Panc1 (cell line): ENCODE results near the gene LPP. TPM values are rescaled to one million over a fixed set of nuclear protein-coding genes. Genes with fewer than 3 reads are reported as not detected.

Source experiments
- ATAC-seq: fragments of 200-7000 bp; cut with Tn5 transposase; 2 replicates; pipeline ENCODE4 v1.9.1; 2020; ENCODE audit warnings: mild to moderate bottlenecking, moderate library complexity
- BruUV-seq: library from RNA; stranded (reverse); fragments of 400-500 nt; replicated peaks from 2 replicates; lab custom pipeline; 2021; lab: Mats Ljungman, UMichigan
- CTCF ChIA-PET: fragments of 300-600 bp; sonication (Branson Sonifier 250); formaldehyde crosslinking; loops from one replicate; lab custom pipeline; 2022; ENCODE audit warnings: antibody characterized with exemption; lab: Charles Lee
- POLR2A ChIA-PET: fragments of 300-600 bp; sonication (Branson Sonifier 250); formaldehyde crosslinking; loops from one replicate; lab custom pipeline; 2022; ENCODE audit warnings: antibody characterized with exemption; lab: Charles Lee
- DNase-seq: peaks from one replicate; pipeline ENCODE4 v3.0.0-alpha.2; 2010; ENCODE audit warnings: low read depth, low spot score
- H3K27ac ChIP-seq: 2 replicates; pipeline ENCODE4 v1.5.1; 2011; ENCODE audit warnings: mild to moderate bottlenecking, low read length, inconsistent platforms
- H3K27me3 ChIP-seq: fragments of 200-500 bp; sonication (Bioruptor generic); 2 replicates; pipeline ENCODE4 v1.6.0; 2014; ENCODE audit warnings: low read length, inconsistent platforms; ENCODE audit not compliant: control insufficient read depth, insufficient read depth
- H3K36me3 ChIP-seq: fragments of 200-500 bp; sonication (Bioruptor generic); 2 replicates; pipeline ENCODE4 v1.5.1; 2014; ENCODE audit warnings: inconsistent platforms, mild to moderate bottlenecking, low read length, moderate library complexity; ENCODE audit not compliant: control insufficient read depth, insufficient read depth
- H3K4me1 ChIP-seq: 2 replicates; pipeline ENCODE4 v1.5.1; 2011; ENCODE audit warnings: inconsistent platforms, mild to moderate bottlenecking, low read length, moderate library complexity; ENCODE audit not compliant: control insufficient read depth, insufficient read depth
- H3K4me3 ChIP-seq, 2 experiments: 2 replicates each; pipeline ENCODE4 v1.5.1; 2011 to 2012; ENCODE audit warnings: low read depth in 2 of 2, low read length in 2 of 2, mild to moderate bottlenecking in 2 of 2, inconsistent platforms in 1 of 2, moderate library complexity in 1 of 2
- H3K9me3 ChIP-seq: fragments of 200-500 bp; sonication (Bioruptor generic); 2 replicates; pipeline ENCODE4 v1.5.1; 2014; ENCODE audit warnings: low read depth, mild to moderate bottlenecking, inconsistent platforms, low read length, moderate library complexity; ENCODE audit not compliant: control insufficient read depth, insufficient read depth
- POLR2AphosphoS5 ChIP-seq: IDR thresholded peaks from 2 replicates; pipeline ENCODE4 v1.6.1; 2012; ENCODE audit warnings: mild to moderate bottlenecking, low read depth, low read length, moderate library complexity
- SIN3A ChIP-seq: IDR thresholded peaks from 2 replicates; pipeline ENCODE4 v1.6.1; 2012; ENCODE audit warnings: low read depth, mild to moderate bottlenecking, low read length, moderate library complexity, borderline replicate concordance; ENCODE audit not compliant: insufficient read depth
- TCF7L2 ChIP-seq: IDR thresholded peaks from 2 replicates; pipeline ENCODE4 v1.6.1; 2011; ENCODE audit warnings: mild to moderate bottlenecking, low read depth, low read length, inconsistent platforms
- in situ Hi-C: cut with HindIII; loops from 2 replicates; pipeline ENCODE4 v1.10.0; 2016; ENCODE audit warnings: low sequenced_read_pairs, low pct_unique_long_range_greater_than_20kb
- intact Hi-C: fragments of 100-400 bp; cut with micrococcal nuclease; formaldehyde crosslinking; loops from one replicate; pipeline ENCODE4 v1.10.0; 2022; ENCODE audit not compliant: unreplicated experiment
- total RNA-seq: library from RNA; stranded (reverse); gene quantifications from one replicate; pipeline ENCODE4 v1.2.1, GENCODE V29; 2021; ENCODE audit not compliant: unreplicated experiment
- TF ChIP-seq, protein P1 (sequence below), 2 experiments: IDR thresholded peaks; 2 replicates each; pipeline ENCODE4 v1.6.1; 2011 to 2012; ENCODE audit warnings: low read depth in 2 of 2, control low read depth in 1 of 2, low read length in 1 of 2, mild to moderate bottlenecking in 1 of 2, moderate library complexity in 1 of 2; ENCODE audit not compliant: insufficient read depth in 1 of 2
- TF ChIP-seq, protein P2 (sequence below): fragments of 450-650 bp; IDR thresholded peaks from 2 replicates; pipeline ENCODE4 v1.5.1; 2017; ENCODE audit warnings: mild to moderate bottlenecking

LPP gene
- total RNA-seq, 1 experiment from 2014 or later: 90.0 TPM

DNA sequence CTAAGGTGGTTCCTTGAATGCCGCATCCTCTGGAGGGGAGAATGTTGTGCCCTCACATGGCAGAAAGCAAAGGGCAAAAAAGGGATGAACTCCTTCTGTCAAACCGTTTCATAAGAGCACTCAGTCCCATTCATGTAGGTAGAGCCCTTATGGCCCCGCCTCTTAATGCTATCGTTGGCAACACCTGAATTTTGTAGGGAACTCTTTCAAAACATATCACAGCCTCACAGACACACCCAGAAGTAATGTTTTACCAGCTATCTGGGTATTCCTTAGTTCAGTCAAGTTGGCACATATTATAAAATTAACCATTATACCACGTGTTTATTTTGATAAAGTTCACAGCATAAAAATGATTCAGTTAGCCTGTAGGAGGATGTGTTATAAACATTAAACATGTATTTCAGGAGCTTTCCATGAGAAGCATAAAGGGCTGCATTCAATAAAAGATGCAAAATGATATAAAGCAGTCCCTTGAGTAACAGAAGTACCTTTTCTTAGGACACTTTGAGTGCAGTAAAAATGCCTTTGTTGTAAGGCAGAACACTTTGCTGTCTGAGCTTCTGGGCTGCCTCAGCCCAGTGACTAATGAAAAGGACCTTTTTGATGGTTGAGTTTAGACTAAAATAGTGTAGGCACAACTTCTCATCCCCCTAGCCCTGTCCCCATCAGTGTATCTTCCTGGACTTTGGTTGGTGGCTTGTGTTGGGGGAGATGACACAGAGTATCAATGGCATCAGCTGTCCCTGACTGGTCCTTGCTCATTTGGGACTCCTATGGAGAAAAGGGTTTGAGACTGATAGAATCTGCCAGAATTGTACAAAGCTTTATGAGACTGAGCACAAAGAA is 754.3 kb downstream of the LPP start:
- no peak overlapping the region for H3K4me3 ChIP-seq
- no peaks in the 10 kb centered on the region for H3K36me3 ChIP-seq
- intact Hi-C loops: no loop called here
- no peak overlapping the region for H3K27ac ChIP-seq
- no TSS peak for BruUV-seq
- DNase-seq (no peak), ATAC-seq (no peak)
- no peaks in the 10 kb centered on the region for H3K27me3 ChIP-seq
- TF ChIP-seq SIN3A: no peak
- TF ChIP-seq TCF7L2: no peak
- TF ChIP-seq, protein P1, sequence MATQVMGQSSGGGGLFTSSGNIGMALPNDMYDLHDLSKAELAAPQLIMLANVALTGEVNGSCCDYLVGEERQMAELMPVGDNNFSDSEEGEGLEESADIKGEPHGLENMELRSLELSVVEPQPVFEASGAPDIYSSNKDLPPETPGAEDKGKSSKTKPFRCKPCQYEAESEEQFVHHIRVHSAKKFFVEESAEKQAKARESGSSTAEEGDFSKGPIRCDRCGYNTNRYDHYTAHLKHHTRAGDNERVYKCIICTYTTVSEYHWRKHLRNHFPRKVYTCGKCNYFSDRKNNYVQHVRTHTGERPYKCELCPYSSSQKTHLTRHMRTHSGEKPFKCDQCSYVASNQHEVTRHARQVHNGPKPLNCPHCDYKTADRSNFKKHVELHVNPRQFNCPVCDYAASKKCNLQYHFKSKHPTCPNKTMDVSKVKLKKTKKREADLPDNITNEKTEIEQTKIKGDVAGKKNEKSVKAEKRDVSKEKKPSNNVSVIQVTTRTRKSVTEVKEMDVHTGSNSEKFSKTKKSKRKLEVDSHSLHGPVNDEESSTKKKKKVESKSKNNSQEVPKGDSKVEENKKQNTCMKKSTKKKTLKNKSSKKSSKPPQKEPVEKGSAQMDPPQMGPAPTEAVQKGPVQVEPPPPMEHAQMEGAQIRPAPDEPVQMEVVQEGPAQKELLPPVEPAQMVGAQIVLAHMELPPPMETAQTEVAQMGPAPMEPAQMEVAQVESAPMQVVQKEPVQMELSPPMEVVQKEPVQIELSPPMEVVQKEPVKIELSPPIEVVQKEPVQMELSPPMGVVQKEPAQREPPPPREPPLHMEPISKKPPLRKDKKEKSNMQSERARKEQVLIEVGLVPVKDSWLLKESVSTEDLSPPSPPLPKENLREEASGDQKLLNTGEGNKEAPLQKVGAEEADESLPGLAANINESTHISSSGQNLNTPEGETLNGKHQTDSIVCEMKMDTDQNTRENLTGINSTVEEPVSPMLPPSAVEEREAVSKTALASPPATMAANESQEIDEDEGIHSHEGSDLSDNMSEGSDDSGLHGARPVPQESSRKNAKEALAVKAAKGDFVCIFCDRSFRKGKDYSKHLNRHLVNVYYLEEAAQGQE (IDR thresholded peaks at IDR 0.05; ENCODE audit: insufficient read depth in 1 of 2, low read depth in 2 of 2, low read length in 1 of 2): no peak
- H3K4me1 ChIP-seq: no peaks in the 10 kb centered on the region
- no peaks in the 10 kb centered on the region for H3K9me3 ChIP-seq
- ChIA-PET POLR2A (no interaction called here), CTCF (no interaction called here)
- in situ Hi-C loops: no loop called here

DNA sequence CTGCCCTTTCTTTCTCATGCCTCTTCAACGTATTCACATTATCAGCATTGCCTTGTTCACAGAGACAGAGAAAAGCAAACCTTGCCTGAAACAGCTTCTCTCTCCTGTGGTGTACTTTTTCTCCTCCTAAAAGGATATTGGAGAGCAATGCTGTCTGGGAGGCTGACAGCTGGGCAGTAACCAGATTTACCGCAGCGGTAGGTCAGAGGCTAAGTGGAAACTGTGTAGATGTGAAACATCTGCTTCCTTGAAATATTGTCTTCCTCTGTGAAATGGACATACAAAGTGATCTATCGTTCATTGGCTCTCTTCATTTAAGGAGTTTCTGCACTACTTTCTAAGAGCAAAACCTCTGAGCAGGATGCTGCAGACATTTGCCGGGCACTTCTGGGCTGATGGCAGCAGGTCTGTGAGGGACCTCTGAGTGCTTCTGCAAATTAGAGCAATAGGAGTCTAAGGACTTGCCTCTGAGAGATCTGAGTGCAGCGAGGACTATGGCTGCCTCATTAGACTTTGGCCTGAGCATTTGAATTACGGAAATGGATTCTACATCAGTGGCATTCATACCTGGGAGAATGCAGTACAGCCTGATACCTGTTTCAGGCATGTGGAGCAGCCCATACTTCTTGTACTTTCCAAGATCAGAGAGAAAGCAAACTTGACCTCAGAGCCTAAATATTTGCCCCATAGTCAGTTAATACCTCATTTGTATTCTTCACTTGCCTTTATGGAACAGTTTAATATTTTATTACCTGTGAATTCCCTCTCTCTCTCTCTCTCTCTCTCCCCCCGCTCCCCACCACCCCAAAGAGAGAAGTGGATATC is 757.3 kb downstream of the LPP start:
- H3K4me3 ChIP-seq: no peak overlapping the region

More for the DNA sequence above, 757.3 kb downstream of the LPP start:
- Histone ChIP-seq H3K4me1 (no peaks in the 10 kb centered on the region), H3K27ac (no peak overlapping the region), H3K36me3 (no peaks in the 10 kb centered on the region), H3K9me3 (no peaks in the 10 kb centered on the region), H3K27me3 (no peaks in the 10 kb centered on the region)
- no TSS peak for BruUV-seq
- DNase-seq (no peak), ATAC-seq (no peak; the same call in 1 of the 2 replicates)
- POLR2A ChIA-PET: no interaction called here
- intact Hi-C loops: no loop called here
- CTCF ChIA-PET: no interaction called here
- TF ChIP-seq SIN3A (no peak), TCF7L2 (no peak), POLR2AphosphoS5 (no peak)
- TF ChIP-seq, protein P1 (IDR thresholded peaks at IDR 0.05; ENCODE audit: insufficient read depth in 1 of 2, low read depth in 2 of 2, low read length in 1 of 2): no peak
- TF ChIP-seq, protein P2, sequence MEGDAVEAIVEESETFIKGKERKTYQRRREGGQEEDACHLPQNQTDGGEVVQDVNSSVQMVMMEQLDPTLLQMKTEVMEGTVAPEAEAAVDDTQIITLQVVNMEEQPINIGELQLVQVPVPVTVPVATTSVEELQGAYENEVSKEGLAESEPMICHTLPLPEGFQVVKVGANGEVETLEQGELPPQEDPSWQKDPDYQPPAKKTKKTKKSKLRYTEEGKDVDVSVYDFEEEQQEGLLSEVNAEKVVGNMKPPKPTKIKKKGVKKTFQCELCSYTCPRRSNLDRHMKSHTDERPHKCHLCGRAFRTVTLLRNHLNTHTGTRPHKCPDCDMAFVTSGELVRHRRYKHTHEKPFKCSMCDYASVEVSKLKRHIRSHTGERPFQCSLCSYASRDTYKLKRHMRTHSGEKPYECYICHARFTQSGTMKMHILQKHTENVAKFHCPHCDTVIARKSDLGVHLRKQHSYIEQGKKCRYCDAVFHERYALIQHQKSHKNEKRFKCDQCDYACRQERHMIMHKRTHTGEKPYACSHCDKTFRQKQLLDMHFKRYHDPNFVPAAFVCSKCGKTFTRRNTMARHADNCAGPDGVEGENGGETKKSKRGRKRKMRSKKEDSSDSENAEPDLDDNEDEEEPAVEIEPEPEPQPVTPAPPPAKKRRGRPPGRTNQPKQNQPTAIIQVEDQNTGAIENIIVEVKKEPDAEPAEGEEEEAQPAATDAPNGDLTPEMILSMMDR: no peak
- in situ Hi-C loops: no loop called here
